ENCODE data around the gene MAN2A2.

The MAN2A2 gene

DNA sequence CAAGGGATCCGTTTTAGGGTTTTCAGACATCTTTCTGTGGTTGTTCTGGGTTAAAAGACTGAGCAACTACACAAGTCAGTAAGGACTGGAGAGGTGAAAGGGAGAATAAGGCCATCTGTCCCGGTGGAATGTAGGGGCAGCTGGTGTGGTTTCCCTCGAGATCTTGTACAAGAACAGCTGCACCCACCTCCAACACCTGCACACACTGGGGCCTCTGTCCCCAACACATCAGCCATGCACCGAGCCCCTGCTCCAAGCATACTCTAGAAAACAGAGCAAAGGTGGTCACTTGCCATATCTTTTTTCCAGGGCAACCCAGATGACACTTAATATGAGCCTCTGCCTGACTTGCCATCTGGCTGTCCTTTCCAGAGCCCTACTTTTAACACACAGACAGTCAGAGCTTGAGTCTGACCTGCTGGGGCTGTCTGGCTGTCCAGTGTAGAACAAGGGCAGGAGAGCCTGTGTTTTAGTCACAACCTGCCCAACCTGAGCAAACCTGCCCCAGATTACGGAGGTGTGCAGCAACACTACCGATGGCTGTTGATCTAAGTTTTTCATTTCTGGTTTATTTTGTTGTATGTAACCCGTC lies 12.2 kb downstream of the MAN2A2 start:
- TF ChIP-seq ZBTB7A (IDR thresholded peaks at IDR 0.05; ENCODE audit: low read depth) (no peak), CEBPB (IDR thresholded peaks at IDR 0.05) (no peak), EGR1 (IDR thresholded peaks at IDR 0.05) (no peak), TAF1 (IDR thresholded peaks at IDR 0.05; ENCODE audit: low read depth) (no peak), EP300 (IDR thresholded peaks at IDR 0.05; ENCODE audit: borderline replicate concordance) (no peak), YY1 (IDR thresholded peaks at IDR 0.05; ENCODE audit: low read depth) (no peak), CREB1 (IDR thresholded peaks at IDR 0.05; ENCODE audit: low read depth) (no peak), NFIC (IDR thresholded peaks at IDR 0.05) (no peak), TEAD4 (IDR thresholded peaks at IDR 0.05) (no peak), TCF12 (IDR thresholded peaks at IDR 0.05; ENCODE audit: low read depth) (no peak), FOXM1 (IDR thresholded peaks at IDR 0.05; ENCODE audit: borderline replicate concordance, low read depth) (no peak), RAD21 (IDR thresholded peaks at IDR 0.05; ENCODE audit: low read depth) (no peak)
- TF ChIP-seq, protein P1, sequence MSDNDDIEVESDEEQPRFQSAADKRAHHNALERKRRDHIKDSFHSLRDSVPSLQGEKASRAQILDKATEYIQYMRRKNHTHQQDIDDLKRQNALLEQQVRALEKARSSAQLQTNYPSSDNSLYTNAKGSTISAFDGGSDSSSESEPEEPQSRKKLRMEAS (IDR thresholded peaks at IDR 0.05) = no peak
- TF ChIP-seq, protein P2, sequence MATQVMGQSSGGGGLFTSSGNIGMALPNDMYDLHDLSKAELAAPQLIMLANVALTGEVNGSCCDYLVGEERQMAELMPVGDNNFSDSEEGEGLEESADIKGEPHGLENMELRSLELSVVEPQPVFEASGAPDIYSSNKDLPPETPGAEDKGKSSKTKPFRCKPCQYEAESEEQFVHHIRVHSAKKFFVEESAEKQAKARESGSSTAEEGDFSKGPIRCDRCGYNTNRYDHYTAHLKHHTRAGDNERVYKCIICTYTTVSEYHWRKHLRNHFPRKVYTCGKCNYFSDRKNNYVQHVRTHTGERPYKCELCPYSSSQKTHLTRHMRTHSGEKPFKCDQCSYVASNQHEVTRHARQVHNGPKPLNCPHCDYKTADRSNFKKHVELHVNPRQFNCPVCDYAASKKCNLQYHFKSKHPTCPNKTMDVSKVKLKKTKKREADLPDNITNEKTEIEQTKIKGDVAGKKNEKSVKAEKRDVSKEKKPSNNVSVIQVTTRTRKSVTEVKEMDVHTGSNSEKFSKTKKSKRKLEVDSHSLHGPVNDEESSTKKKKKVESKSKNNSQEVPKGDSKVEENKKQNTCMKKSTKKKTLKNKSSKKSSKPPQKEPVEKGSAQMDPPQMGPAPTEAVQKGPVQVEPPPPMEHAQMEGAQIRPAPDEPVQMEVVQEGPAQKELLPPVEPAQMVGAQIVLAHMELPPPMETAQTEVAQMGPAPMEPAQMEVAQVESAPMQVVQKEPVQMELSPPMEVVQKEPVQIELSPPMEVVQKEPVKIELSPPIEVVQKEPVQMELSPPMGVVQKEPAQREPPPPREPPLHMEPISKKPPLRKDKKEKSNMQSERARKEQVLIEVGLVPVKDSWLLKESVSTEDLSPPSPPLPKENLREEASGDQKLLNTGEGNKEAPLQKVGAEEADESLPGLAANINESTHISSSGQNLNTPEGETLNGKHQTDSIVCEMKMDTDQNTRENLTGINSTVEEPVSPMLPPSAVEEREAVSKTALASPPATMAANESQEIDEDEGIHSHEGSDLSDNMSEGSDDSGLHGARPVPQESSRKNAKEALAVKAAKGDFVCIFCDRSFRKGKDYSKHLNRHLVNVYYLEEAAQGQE (IDR thresholded peaks at IDR 0.05; ENCODE audit: low read depth) = no peak
- TF ChIP-seq, protein P3, sequence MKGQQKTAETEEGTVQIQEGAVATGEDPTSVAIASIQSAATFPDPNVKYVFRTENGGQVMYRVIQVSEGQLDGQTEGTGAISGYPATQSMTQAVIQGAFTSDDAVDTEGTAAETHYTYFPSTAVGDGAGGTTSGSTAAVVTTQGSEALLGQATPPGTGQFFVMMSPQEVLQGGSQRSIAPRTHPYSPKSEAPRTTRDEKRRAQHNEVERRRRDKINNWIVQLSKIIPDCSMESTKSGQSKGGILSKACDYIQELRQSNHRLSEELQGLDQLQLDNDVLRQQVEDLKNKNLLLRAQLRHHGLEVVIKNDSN (IDR thresholded peaks at IDR 0.05) = no peak

DNA sequence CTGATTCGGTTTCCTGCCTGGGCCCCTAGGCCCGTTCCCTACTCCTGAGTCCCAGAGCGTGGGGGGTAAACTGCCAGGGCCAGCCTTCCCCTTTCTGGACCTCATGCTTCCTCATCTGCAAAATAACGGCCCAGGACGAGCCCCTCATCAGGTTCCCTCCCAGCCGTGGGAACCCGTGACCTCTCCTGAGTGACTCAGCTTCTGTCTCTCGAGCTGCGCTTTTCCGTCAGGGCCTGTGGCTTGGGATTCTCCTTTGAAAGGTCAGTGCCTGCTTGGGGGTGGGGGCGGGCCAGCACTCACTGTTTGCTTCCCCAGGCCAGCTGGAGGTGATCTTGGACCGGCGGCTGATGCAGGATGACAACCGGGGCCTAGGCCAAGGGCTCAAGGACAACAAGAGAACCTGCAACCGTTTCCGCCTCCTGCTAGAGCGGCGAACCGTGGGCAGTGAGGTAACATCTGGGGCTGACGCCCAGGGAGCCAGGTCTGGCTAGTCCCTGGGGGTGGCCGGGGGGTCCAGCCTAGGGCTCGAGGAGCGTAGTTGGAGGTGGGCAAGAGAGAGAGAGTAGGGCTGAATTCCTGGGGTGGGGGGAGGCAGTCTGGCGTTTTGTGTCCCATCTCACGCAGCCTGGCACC lies 12.8 kb downstream of the MAN2A2 start:
- TF ChIP-seq CEBPB (IDR thresholded peaks at IDR 0.05) = no peak
- no peak for TF ChIP-seq TCF12 (IDR thresholded peaks at IDR 0.05; ENCODE audit: low read depth)

DNA sequence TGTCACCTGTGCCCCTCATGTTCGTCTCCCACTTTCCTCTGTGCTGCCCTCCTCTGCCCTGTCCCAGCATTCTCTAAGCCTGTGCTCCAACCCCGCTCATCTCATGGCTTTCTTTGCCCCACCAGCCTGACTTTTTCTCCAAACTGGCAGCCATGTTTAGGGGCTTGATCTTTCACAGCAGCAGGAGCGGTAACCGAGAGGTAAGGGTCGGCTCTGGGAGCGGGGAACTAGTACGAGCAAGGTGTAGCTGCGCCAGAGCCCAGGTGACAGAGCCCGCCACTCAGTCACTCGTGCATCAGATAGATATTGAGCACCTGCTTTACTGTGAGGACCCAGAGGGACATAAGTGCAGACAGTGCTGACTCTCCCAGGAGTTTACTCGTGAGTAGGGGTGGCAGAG lies 13.4 kb downstream of the MAN2A2 start:
- no peak for TF ChIP-seq TEAD4 (IDR thresholded peaks at IDR 0.05)
- TF ChIP-seq, protein P2 (IDR thresholded peaks at IDR 0.05; ENCODE audit: low read depth) = no peak
- TF ChIP-seq TAF1 (IDR thresholded peaks at IDR 0.05; ENCODE audit: low read depth) = no peak
- TF ChIP-seq NFIC (IDR thresholded peaks at IDR 0.05) = no peak
- TF ChIP-seq, protein P3 (IDR thresholded peaks at IDR 0.05) = no peak
- TF ChIP-seq YY1 (IDR thresholded peaks at IDR 0.05; ENCODE audit: low read depth) = no peak
- TF ChIP-seq ZBTB7A (IDR thresholded peaks at IDR 0.05; ENCODE audit: low read depth) = no peak
- no peak for TF ChIP-seq EP300 (IDR thresholded peaks at IDR 0.05; ENCODE audit: borderline replicate concordance)
- TF ChIP-seq CEBPB (IDR thresholded peaks at IDR 0.05) = no peak
- no peak for TF ChIP-seq RAD21 (IDR thresholded peaks at IDR 0.05; ENCODE audit: low read depth)
- TF ChIP-seq TCF12 (IDR thresholded peaks at IDR 0.05; ENCODE audit: low read depth) = no peak
- TF ChIP-seq CREB1 (IDR thresholded peaks at IDR 0.05; ENCODE audit: low read depth) = no peak
- TF ChIP-seq, protein P1 (IDR thresholded peaks at IDR 0.05) = no peak
- TF ChIP-seq FOXM1 (IDR thresholded peaks at IDR 0.05; ENCODE audit: borderline replicate concordance, low read depth) = no peak
- TF ChIP-seq EGR1 (IDR thresholded peaks at IDR 0.05) = no peak

DNA sequence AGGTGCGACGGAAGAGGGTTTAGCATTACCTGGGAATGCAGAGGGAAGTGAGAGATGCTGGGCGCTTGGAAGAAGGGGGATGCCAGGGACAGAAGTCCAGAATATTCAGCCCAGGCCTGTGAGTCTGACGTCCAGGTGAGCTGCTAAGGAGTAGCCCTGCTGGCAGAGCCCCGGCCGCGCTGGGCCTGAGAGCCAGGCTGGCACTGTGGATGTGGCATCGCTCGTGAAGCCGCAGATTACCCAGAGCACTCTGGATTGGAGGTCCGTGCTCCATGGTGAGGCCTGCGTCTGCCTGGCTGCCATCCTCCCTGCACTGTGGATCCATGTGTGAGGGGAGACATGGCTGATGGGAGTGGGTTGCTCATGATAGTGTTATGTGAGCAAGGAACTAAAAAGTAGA lies 14.5 kb downstream of the MAN2A2 start:
- no peak for TF ChIP-seq NFIC (IDR thresholded peaks at IDR 0.05)
- no peak for TF ChIP-seq RAD21 (IDR thresholded peaks at IDR 0.05; ENCODE audit: low read depth)
- TF ChIP-seq TCF12 (IDR thresholded peaks at IDR 0.05; ENCODE audit: low read depth) = no peak
- TF ChIP-seq ZBTB7A (IDR thresholded peaks at IDR 0.05; ENCODE audit: low read depth) = no peak
- no peak for TF ChIP-seq EGR1 (IDR thresholded peaks at IDR 0.05)
- no peak for TF ChIP-seq CEBPB (IDR thresholded peaks at IDR 0.05)
- no peak for TF ChIP-seq EP300 (IDR thresholded peaks at IDR 0.05; ENCODE audit: borderline replicate concordance)
- TF ChIP-seq TAF1 (IDR thresholded peaks at IDR 0.05; ENCODE audit: low read depth) = no peak
- TF ChIP-seq YY1 (IDR thresholded peaks at IDR 0.05; ENCODE audit: low read depth) = no peak

DNA sequence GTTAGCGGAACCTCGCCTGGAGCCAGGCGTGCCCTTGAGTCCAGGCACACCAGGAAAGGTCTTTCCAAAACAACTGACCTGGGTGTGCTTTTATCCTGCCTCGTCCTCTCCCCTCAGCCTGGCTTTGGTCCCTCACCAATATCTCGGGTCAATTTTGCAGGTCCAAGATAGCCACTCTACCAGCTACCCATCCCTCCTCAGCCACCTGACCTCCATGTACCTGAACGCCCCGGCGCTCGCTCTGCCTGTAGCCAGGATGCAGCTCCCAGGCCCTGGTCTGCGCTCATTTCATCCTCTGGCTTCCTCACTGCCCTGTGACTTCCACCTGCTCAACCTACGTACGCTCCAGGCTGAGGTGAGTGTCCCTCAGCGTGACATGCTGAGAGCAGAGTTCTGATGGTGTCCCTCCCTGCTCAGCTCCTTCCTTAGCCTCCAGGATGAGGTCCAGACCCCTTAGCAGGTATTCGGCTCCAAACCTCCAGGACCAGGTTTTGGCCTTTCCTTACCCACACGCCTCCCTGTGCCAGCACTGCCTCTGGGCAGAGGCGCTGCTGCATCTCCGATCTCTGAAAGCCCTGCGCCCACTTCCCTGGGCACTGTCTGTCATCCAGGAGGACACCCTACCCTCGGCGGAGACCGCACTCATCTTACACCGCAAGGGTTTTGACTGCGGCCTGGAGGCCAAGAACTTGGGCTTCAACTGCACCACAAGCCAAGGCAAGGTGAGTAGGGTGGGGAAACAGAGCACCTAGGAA lies 15.1 kb downstream of the MAN2A2 start:
- no peak for TF ChIP-seq EGR1 (IDR thresholded peaks at IDR 0.05)
- TF ChIP-seq, protein P3 (IDR thresholded peaks at IDR 0.05) = no peak
- TF ChIP-seq, protein P1 (IDR thresholded peaks at IDR 0.05) = no peak
- TF ChIP-seq, protein P2 (IDR thresholded peaks at IDR 0.05; ENCODE audit: low read depth) = no peak
